Mesenchymal stem cell (in vitro differentiated cells and primary cell): ENCODE data around the gene HIVEP3.

Experiments
- DNase-seq: peaks from one replicate; pipeline ENCODE4 v3.0.0-alpha.2; 2013
- H2AFZ ChIP-seq: one replicate; pipeline ENCODE4 v1.6.1; 2013; ENCODE audit warnings: low read depth, mild to moderate bottlenecking, control low read depth, inconsistent platforms, low read length, moderate library complexity
- H2AK5ac ChIP-seq: 2 replicates; pipeline ENCODE4 v1.6.1; 2013; ENCODE audit warnings: low read length, moderate library complexity, mild to moderate bottlenecking, inconsistent platforms; ENCODE audit not compliant: severe bottlenecking
- H2BK120ac ChIP-seq: one replicate; pipeline ENCODE4 v1.6.1; 2013; ENCODE audit warnings: low read depth, mild to moderate bottlenecking, inconsistent platforms, low read length, moderate library complexity
- H2BK12ac ChIP-seq, 2 experiments: one replicate each; pipeline ENCODE4 v1.6.1; 2013; ENCODE audit warnings: inconsistent platforms in 2 of 2, low read length in 2 of 2, mild to moderate bottlenecking in 2 of 2, moderate library complexity in 2 of 2, control low read depth in 1 of 2
- H2BK15ac ChIP-seq: one replicate; pipeline ENCODE4 v1.6.1; 2013; ENCODE audit warnings: mild to moderate bottlenecking, low read depth, inconsistent platforms; ENCODE audit not compliant: poor library complexity, severe bottlenecking
- H2BK5ac ChIP-seq: 2 replicates; pipeline ENCODE4 v1.6.1; 2013; ENCODE audit warnings: low read depth, mild to moderate bottlenecking, low read length, control low read depth, inconsistent platforms; ENCODE audit not compliant: poor library complexity, severe bottlenecking
- H3K14ac ChIP-seq, 2 experiments: one replicate each; pipeline ENCODE4 v1.6.1; 2013; ENCODE audit warnings: inconsistent platforms in 2 of 2, low read length in 2 of 2, control low read depth in 1 of 2, mild to moderate bottlenecking in 1 of 2, moderate library complexity in 1 of 2
- H3K18ac ChIP-seq, 2 experiments: one replicate each; pipeline ENCODE4 v1.6.1; 2013; ENCODE audit warnings: inconsistent platforms in 2 of 2, low read length in 2 of 2, control low read depth in 1 of 2, low read depth in 1 of 2, mild to moderate bottlenecking in 1 of 2
- H3K23ac ChIP-seq, 2 experiments: one replicate each; pipeline ENCODE4 v1.6.1; 2013; ENCODE audit warnings: inconsistent platforms in 2 of 2, low read length in 2 of 2, mild to moderate bottlenecking in 2 of 2, moderate library complexity in 2 of 2, control low read depth in 1 of 2
- H3K27ac ChIP-seq: 2 replicates; pipeline ENCODE4 v1.5.1; 2013; ENCODE audit warnings: mild to moderate bottlenecking, moderate library complexity, low read length, control low read depth, inconsistent platforms; ENCODE audit not compliant: poor library complexity, severe bottlenecking
- H3K27me3 ChIP-seq, 2 experiments: 2 replicates each; pipeline versions ENCODE4 v1.6.1 to v1.7.0; 2013; ENCODE audit warnings: low read length in 2 of 2, mild to moderate bottlenecking in 2 of 2, moderate library complexity in 2 of 2, control low read depth in 1 of 2, inconsistent platforms in 1 of 2; ENCODE audit not compliant: control insufficient read depth in 1 of 2, insufficient read depth in 1 of 2
- H3K36me3 ChIP-seq, 2 experiments: 2 replicates each; pipeline versions ENCODE4 v1.6.1 to v1.7.0; 2013; ENCODE audit warnings: low read length in 2 of 2, control low read depth in 1 of 2, inconsistent platforms in 1 of 2, low read depth in 1 of 2, mild to moderate bottlenecking in 1 of 2; ENCODE audit not compliant: insufficient read depth in 2 of 2, control insufficient read depth in 1 of 2
- H3K4ac ChIP-seq, 2 experiments: one replicate each; pipeline ENCODE4 v1.6.1; 2013; ENCODE audit warnings: inconsistent platforms in 2 of 2, low read length in 2 of 2, mild to moderate bottlenecking in 2 of 2, moderate library complexity in 2 of 2, control low read depth in 1 of 2, low read depth in 1 of 2
- H3K4me1 ChIP-seq: 2 replicates; pipeline ENCODE4 v1.6.1; 2013; ENCODE audit warnings: low read depth, low read length, control low read depth; ENCODE audit not compliant: control insufficient read depth, insufficient read depth
- H3K4me2 ChIP-seq: 2 replicates; pipeline ENCODE4 v1.6.1; 2013; ENCODE audit warnings: low read length, mild to moderate bottlenecking, inconsistent platforms; ENCODE audit not compliant: poor library complexity, severe bottlenecking
- H3K4me3 ChIP-seq, 2 experiments: 2 replicates each; pipeline versions ENCODE4 v1.5.1 to v1.7.0; 2013; ENCODE audit warnings: low read length in 2 of 2, mild to moderate bottlenecking in 2 of 2, control low read depth in 1 of 2, low read depth in 1 of 2; ENCODE audit not compliant: insufficient read depth in 1 of 2
- H3K79me1 ChIP-seq: replicated peaks from 2 replicates; pipeline ENCODE4 v1.6.1; 2013; ENCODE audit warnings: mild to moderate bottlenecking, control low read depth, low read length, inconsistent platforms; ENCODE audit not compliant: poor library complexity, severe bottlenecking
- H3K9ac ChIP-seq: 2 replicates; pipeline ENCODE4 v1.7.0; 2013; ENCODE audit warnings: mild to moderate bottlenecking, low read length, moderate library complexity
- H3K9me3 ChIP-seq: 2 replicates; pipeline ENCODE4 v1.7.0; 2013; ENCODE audit warnings: mild to moderate bottlenecking, low read length; ENCODE audit not compliant: control insufficient read depth
- H4K8ac ChIP-seq: one replicate; pipeline ENCODE4 v1.6.1; 2013; ENCODE audit warnings: inconsistent platforms, mild to moderate bottlenecking, low read length, moderate library complexity
- H4K91ac ChIP-seq: one replicate; pipeline ENCODE4 v1.6.1; 2013; ENCODE audit warnings: mild to moderate bottlenecking, low read length, inconsistent platforms
- WGBS: methylation state at CpG from one replicate; pipeline ENCODE4 v1.1.7; 2013; ENCODE audit warnings: mixed read lengths; 5-methylcytosine and 5-hydroxymethylcytosine counted together

The HIVEP3 gene

DNA sequence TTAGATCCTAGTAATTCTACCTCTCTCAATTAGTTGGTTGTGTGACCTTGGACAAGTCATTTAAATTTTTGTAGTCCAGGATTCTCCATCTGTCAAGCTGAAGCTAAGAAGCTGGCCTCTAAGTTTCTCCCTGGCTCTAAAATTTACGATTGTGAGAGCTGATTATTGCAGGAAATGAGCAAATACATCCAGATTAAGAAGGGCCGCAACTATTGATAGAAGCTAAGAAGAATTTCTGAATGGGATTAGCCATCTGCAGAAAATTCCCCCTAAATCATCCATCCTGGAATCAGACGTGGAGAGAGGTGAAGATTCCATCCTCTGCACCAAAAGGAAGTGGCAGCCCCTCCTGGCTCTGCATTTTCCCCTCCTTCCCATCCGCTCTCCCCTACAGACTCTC lies 55.0 kb downstream of the HIVEP3 start:
- Histone ChIP-seq H3K14ac (no peak overlapping the region), H2AK5ac (peak overlapping the region; percentile 33), H3K27me3 (peaks cover 0 to 18% of the 10 kb centered on the region in 2 experiments), H4K8ac (no peak overlapping the region), H3K79me1 (peaks cover 35% of the 10 kb centered on the region), H2BK5ac (no peak overlapping the region), H3K18ac (no peak overlapping the region), H2BK12ac (no peak overlapping the region), H4K91ac (no peak overlapping the region), H2BK120ac (no peak overlapping the region), H2BK15ac (no peak overlapping the region), H3K9ac (no peak overlapping the region), H3K27ac (peak overlapping the region; percentile 81), H2AFZ (no peak overlapping the region), H3K9me3 (no peaks in the 10 kb centered on the region), H3K23ac (no peak overlapping the region), H3K4ac (no peak overlapping the region), H3K36me3 (no peaks in the 10 kb centered on the region), H3K4me3 (no peak overlapping the region), H3K4me1 (peaks cover 26% of the 10 kb centered on the region), H3K4me2 (no peak overlapping the region)
- DNase-seq, result peak; percentile 27
- WGBS, result 53% methylated on average over 4 of the region's 4 CpGs

DNA sequence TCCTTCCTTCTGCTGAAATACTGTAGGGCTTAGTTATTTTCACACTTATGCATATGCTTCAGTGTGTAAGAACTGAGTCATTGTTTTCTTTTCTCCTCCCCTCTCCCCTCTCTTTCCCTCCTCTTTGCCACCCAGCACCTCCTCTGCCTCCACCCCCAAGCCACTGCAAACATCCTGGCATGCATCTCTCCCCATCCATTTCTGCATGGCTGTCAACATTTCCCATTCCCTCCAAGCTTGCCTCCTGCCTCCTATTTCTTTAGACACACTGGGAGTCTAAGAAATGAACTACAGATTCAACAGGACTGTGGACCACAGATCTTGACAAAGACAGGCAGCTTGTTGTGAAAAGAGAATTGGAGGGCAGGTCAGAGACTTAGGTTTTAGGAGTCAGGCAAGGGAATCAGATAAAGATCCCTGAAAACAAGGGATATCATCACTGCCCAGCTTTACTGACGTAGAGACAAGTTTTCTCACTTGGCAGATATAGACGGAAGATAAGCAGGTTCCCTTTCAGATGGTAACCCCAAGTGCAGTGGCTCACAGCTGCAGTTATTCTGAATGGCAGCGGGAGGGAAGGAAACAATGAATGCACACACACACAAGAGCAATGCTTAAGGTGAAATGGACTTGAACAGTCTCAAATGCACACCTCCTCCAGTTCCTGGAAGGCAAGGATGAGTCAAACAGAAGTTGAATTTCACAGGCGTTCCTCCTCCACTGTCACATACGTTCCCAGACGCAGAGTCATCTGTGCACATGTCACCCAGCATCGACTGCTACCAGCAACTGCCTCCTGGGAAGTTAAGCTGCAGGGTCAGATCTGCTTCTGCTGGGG lies 56.1 kb downstream of the HIVEP3 start:
- no peaks in the 10 kb centered on the region for H3K36me3 ChIP-seq
- H2BK15ac ChIP-seq, result no peak overlapping the region
- peak; percentile 95 for DNase-seq
- H2AFZ ChIP-seq, result no peak overlapping the region
- no peak overlapping the region for H2AK5ac ChIP-seq
- H2BK12ac ChIP-seq, result peak overlapping the region in 1 of 2 experiments; percentile 7
- H3K9ac ChIP-seq, result no peak overlapping the region
- H3K4me2 ChIP-seq, result peak overlapping the region; percentile 26
- H3K23ac ChIP-seq, result no peak overlapping the region
- H3K27me3 ChIP-seq, result peaks cover 0 to 22% of the 10 kb centered on the region in 2 experiments
- no peak overlapping the region for H3K18ac ChIP-seq
- H3K27ac ChIP-seq, result peak overlapping the region; percentile 81
- no peak overlapping the region for H4K8ac ChIP-seq
- H3K9me3 ChIP-seq, result no peaks in the 10 kb centered on the region
- no peak overlapping the region for H3K4me3 ChIP-seq
- H4K91ac ChIP-seq, result no peak overlapping the region
- 28% methylated on average over 7 of the region's 7 CpGs for WGBS
- H3K4me1 ChIP-seq, result peaks cover 26% of the 10 kb centered on the region
- no peak overlapping the region for H3K14ac ChIP-seq
- no peak overlapping the region for H2BK5ac ChIP-seq
- peaks cover 42% of the 10 kb centered on the region for H3K79me1 ChIP-seq
- H2BK120ac ChIP-seq, result no peak overlapping the region
- no peak overlapping the region for H3K4ac ChIP-seq

GRCh38 chr1:41861535-41862383 lies 57.0 kb downstream of the HIVEP3 start:
- 66% methylated on average over 13 of the region's 13 CpGs for WGBS
- Histone ChIP-seq H2BK15ac (no peak overlapping the region), H4K91ac (no peak overlapping the region), H3K9ac (no peak overlapping the region), H3K27me3 (peaks cover 0 to 22% of the 10 kb centered on the region in 2 experiments), H3K23ac (no peak overlapping the region), H3K4ac (no peak overlapping the region), H3K4me2 (peak overlapping the region; percentile 27), H3K14ac (no peak overlapping the region), H3K79me1 (peaks cover 39% of the 10 kb centered on the region), H4K8ac (no peak overlapping the region), H3K4me3 (peak overlapping the region in 1 of 2 experiments; percentile 10), H2BK5ac (peak overlapping the region; percentile 53), H2AFZ (peak overlapping the region; percentile 18), H3K27ac (peak overlapping the region; percentile 81), H2BK120ac (no peak overlapping the region), H3K9me3 (no peaks in the 10 kb centered on the region), H3K36me3 (no peaks in the 10 kb centered on the region), H2AK5ac (no peak overlapping the region), H3K18ac (no peak overlapping the region), H3K4me1 (peaks cover 29% of the 10 kb centered on the region), H2BK12ac (no peak overlapping the region)
- no peak for DNase-seq

DNA sequence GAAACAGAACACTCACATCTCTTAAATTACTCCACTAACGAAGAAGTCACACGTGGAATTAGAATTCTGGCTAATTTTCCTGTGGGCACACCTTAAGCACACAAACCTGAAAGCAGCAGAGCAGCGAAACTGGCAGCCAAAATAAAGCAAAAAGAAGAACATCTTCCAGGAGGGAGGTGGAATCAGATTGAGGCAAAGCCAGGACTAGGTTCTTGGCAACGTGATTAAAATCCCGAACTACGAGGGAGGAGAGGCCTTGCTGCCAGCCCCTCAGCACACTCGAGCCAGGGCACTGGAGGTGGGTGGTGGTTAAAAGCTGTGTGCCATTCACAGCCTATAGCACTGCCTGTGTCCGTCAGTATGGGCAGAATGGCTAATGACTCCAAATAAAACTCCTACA lies 58.0 kb downstream of the HIVEP3 start:
- Histone ChIP-seq H3K14ac (no peak overlapping the region), H2BK15ac (no peak overlapping the region), H3K27me3 (peaks cover 0 to 22% of the 10 kb centered on the region in 2 experiments), H3K4me2 (no peak overlapping the region), H2BK120ac (no peak overlapping the region), H3K4me1 (peaks cover 29% of the 10 kb centered on the region), H3K4me3 (no peak overlapping the region), H3K4ac (no peak overlapping the region), H3K36me3 (no peaks in the 10 kb centered on the region), H3K79me1 (peaks cover 31% of the 10 kb centered on the region), H2AK5ac (peak overlapping the region; percentile 13), H2BK12ac (peak overlapping the region in 1 of 2 experiments; percentile 32), H4K91ac (no peak overlapping the region), H4K8ac (no peak overlapping the region), H3K18ac (no peak overlapping the region), H3K23ac (no peak overlapping the region), H3K27ac (no peak overlapping the region), H3K9me3 (no peaks in the 10 kb centered on the region), H2BK5ac (no peak overlapping the region), H2AFZ (no peak overlapping the region), H3K9ac (no peak overlapping the region)
- no peak for DNase-seq
- 92% methylated on average over 8 of the region's 8 CpGs for WGBS
